ENCODE results near the gene ITM2C.
A peak's percentile ranks its signal among the peaks of the same experiment; 100 is the strongest.

Gene ITM2C, protein sequence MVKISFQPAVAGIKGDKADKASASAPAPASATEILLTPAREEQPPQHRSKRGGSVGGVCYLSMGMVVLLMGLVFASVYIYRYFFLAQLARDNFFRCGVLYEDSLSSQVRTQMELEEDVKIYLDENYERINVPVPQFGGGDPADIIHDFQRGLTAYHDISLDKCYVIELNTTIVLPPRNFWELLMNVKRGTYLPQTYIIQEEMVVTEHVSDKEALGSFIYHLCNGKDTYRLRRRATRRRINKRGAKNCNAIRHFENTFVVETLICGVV

DNA sequence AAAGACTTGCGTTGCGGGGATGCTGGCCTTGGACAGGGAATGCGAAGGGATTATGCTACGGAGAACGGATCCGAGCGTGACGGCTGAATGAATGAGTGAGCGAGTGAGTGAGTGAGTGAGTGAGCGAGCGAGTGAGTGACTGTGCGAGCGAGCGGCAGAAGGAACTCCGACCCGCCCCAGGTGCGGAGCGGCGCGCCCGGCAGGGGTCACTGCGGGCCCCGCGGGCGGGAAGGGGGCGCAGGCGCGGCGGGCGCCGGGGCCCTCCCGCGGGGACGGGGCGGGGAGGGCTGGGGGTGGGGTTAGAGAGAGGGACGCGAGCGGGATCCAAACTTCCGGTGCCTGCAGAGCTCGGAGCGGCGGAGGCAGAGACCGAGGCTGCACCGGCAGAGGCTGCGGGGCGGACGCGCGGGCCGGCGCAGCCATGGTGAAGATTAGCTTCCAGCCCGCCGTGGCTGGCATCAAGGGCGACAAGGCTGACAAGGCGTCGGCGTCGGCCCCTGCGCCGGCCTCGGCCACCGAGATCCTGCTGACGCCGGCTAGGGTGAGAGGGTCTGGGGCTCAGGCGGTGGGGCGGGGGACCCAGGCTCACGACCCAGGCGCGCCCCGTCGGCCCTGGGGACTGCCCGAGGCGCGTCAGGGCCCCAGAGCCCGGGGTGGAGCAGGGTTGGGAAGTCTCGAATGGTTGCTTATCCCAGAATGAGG, at the start of gene ITM2C:
Gene ITM2C (plus strand): TSS at position 338 of the 702 bp plus-strand sequence. CDS start 84 bp downstream, at position 422.
- Histone ChIP-seq H3K27ac (ENCODE audit: low read depth, low read length) (no peak within 1 kb of the TSS), H3K9me3 (ENCODE audit: control insufficient read depth in 1 of 2, low read length in 2 of 2) (no peaks in the 10 kb centered on the region), H3K9ac (ENCODE audit: low read depth in 1 of 2, low read length in 2 of 2) (peak within 1 kb of the TSS; percentile 64 to 77), H3K36me3 (ENCODE audit: control insufficient read depth in 1 of 2, insufficient read depth in 2 of 2, low read length in 2 of 2) (no peaks in the 10 kb centered on the region), H3K4me3 (ENCODE audit: low read depth in 1 of 2, low read length in 2 of 2) (peak within 1 kb of the TSS; percentile 82 to 83), H3K27me3 (ENCODE audit: control insufficient read depth in 1 of 2, insufficient read depth in 2 of 2, low read length in 2 of 2) (peaks cover 0 to 7% of the 10 kb centered on the region in 2 donors), H3K4me1 (ENCODE audit: control insufficient read depth in 1 of 2, insufficient read depth in 2 of 2, low read length in 2 of 2) (peaks cover 15 to 33% of the 10 kb centered on the region in 2 donors)

DNA sequence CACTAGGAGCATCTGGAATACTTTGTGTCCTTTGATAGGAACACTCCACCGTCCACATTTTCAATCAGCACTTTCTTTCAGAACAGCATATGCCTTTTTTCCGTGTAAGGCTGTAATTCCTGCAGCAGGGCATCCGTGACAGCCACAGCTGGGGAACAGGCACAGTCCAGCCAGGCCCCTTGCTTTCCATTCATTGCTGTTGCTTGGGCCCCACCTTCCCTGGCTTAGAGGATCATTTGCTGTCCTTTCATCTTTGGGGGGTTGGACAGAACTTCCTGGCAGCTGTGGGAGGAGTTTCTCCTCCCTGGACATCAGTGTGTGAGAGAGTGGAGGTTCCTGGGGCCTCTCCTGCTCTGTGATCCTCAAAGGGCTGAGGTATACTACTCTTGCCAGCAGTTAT, 49.7 kb upstream of the ITM2C start:
- no peaks in the 10 kb centered on the region for H3K9me3 ChIP-seq (ENCODE audit: control insufficient read depth in 1 of 2, low read length in 2 of 2)
- H3K27me3 ChIP-seq (ENCODE audit: control insufficient read depth in 1 of 2, insufficient read depth in 2 of 2, low read length in 2 of 2), result no peaks in the 10 kb centered on the region
- H3K36me3 ChIP-seq (ENCODE audit: control insufficient read depth in 1 of 2, insufficient read depth in 2 of 2, low read length in 2 of 2), result peaks cover 37 to 77% of the 10 kb centered on the region in 2 donors
- no peaks in the 10 kb centered on the region for H3K4me1 ChIP-seq (ENCODE audit: control insufficient read depth in 1 of 2, insufficient read depth in 2 of 2, low read length in 2 of 2)
- no peak overlapping the region for H3K9ac ChIP-seq (ENCODE audit: low read depth in 1 of 2, low read length in 2 of 2)
- no peak overlapping the region for H3K27ac ChIP-seq (ENCODE audit: low read depth, low read length)
- no peak overlapping the region for H3K4me3 ChIP-seq (ENCODE audit: low read depth in 1 of 2, low read length in 2 of 2)

DNA sequence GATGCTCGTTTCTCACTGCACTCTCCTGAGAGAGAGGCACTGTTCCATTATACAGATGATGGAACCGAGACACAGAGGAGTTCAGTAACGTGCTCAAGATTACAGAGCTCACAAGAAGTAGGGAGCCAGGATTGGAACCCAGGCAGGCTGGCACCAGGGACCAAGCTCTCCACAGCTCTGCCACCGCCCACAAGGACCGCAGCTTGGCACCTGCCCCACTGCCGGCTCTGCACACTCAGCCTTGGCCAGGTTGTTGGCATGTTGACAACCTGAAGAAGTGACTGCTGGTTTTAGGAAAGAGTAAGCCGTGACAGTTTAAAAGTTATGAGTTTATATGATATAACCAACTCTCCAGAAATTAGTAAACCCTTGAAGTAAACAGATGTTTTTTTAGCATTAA, 48.0 kb upstream of the ITM2C start:
- no peaks in the 10 kb centered on the region for H3K27me3 ChIP-seq (ENCODE audit: control insufficient read depth in 1 of 2, insufficient read depth in 2 of 2, low read length in 2 of 2)
- H3K36me3 ChIP-seq (ENCODE audit: control insufficient read depth in 1 of 2, insufficient read depth in 2 of 2, low read length in 2 of 2), result peaks cover 23 to 75% of the 10 kb centered on the region in 2 donors
- no peak overlapping the region for H3K9ac ChIP-seq (ENCODE audit: low read depth in 1 of 2, low read length in 2 of 2)
- no peaks in the 10 kb centered on the region for H3K9me3 ChIP-seq (ENCODE audit: control insufficient read depth in 1 of 2, low read length in 2 of 2)
- no peak overlapping the region for H3K4me3 ChIP-seq (ENCODE audit: low read depth in 1 of 2, low read length in 2 of 2)
- no peaks in the 10 kb centered on the region for H3K4me1 ChIP-seq (ENCODE audit: control insufficient read depth in 1 of 2, insufficient read depth in 2 of 2, low read length in 2 of 2)
- no peak overlapping the region for H3K27ac ChIP-seq (ENCODE audit: low read depth, low read length)

DNA sequence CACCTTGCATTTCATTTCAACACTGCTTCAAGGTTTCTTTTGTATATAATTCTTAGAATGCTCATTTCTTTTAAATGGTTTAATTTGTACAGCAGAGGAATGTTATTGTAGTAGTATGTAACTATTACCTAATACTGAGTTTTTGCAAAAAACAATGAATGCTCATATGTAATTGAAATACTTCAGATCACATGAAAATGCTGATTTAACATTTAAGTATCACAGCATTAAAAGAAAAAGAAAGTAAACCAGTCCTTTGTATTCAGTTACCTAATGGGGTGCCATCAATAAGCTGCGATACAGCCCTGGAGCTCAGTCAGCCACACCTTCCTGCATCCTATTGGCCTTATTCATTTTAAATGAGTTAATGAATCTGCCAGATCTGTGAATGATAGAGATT, 45.3 kb upstream of the ITM2C start:
- H3K27me3 ChIP-seq (ENCODE audit: control insufficient read depth in 1 of 2, insufficient read depth in 2 of 2, low read length in 2 of 2), result no peaks in the 10 kb centered on the region
- no peak overlapping the region for H3K9ac ChIP-seq (ENCODE audit: low read depth in 1 of 2, low read length in 2 of 2)
- H3K27ac ChIP-seq (ENCODE audit: low read depth, low read length), result no peak overlapping the region
- peaks cover 10 to 58% of the 10 kb centered on the region in 2 donors for H3K36me3 ChIP-seq (ENCODE audit: control insufficient read depth in 1 of 2, insufficient read depth in 2 of 2, low read length in 2 of 2)
- H3K4me3 ChIP-seq (ENCODE audit: low read depth in 1 of 2, low read length in 2 of 2), result no peak overlapping the region
- no peaks in the 10 kb centered on the region for H3K4me1 ChIP-seq (ENCODE audit: control insufficient read depth in 1 of 2, insufficient read depth in 2 of 2, low read length in 2 of 2)
- no peaks in the 10 kb centered on the region for H3K9me3 ChIP-seq (ENCODE audit: control insufficient read depth in 1 of 2, low read length in 2 of 2)

DNA sequence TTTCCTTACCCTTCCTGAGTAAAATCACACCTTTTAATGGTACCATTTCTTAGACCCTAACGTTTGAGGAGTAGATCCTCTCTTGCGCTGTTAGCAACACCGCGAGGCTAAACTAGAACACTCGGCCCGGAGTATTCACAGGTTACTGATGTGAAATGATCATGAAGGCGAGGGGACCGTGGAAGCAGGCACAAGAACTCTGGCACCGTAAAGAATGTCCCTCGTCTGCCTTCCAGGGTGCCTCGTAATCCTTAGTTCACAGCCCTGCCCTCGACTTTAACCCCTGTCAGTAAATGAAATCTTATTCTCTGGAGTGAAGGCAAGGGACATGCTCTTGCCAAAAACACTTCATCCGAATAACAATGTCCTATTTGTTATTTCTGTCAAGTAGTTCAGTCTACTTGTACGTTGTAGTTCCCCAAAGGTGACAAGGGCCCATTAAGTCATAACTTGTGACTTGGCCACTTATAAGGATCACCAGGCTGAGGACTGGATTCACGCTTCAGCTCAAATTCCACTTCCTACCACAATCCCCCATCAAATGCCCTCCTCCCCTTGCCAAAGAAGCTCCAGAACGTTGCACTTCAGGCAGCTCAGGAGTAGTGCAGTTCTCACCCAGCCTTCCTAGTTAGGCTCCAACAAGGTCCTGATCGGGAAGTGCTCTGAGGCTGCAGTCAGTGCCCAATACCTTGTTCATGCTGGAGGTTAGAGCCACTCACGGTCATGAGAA, 43.3 kb upstream of the ITM2C start:
- Histone ChIP-seq H3K27ac (ENCODE audit: low read depth, low read length) (no peak overlapping the region), H3K9me3 (ENCODE audit: control insufficient read depth in 1 of 2, low read length in 2 of 2) (no peaks in the 10 kb centered on the region), H3K36me3 (ENCODE audit: control insufficient read depth in 1 of 2, insufficient read depth in 2 of 2, low read length in 2 of 2) (peaks cover 10 to 41% of the 10 kb centered on the region in 2 donors), H3K27me3 (ENCODE audit: control insufficient read depth in 1 of 2, insufficient read depth in 2 of 2, low read length in 2 of 2) (peaks cover 0 to under 1% of the 10 kb centered on the region in 2 donors), H3K4me3 (ENCODE audit: low read depth in 1 of 2, low read length in 2 of 2) (no peak overlapping the region), H3K9ac (ENCODE audit: low read depth in 1 of 2, low read length in 2 of 2) (no peak overlapping the region), H3K4me1 (ENCODE audit: control insufficient read depth in 1 of 2, insufficient read depth in 2 of 2, low read length in 2 of 2) (no peaks in the 10 kb centered on the region)

DNA sequence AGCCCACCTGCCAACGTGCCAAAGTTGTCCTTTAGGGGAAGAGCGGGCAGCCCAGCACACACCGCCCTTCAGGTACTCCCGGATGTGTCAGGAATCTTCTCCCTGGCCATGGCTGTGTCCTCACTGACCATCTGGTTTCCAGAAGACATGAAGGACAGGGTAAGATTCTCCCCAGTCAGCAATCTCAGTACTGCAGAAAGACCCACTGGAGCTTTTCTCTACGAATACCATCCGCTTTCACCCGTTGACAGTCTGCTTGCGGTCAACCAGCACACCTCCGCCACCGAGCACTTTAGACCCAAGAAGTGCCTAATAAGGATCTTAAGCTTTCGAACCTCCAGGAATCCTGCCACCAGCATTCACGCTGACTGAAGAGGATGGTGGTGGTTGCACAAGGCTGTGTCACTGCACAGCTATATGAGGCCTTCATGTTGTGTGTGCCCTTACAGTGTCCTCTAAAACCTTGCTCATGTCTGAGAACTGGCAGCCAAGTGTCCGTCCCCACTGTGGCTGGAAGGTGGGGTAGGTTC, 42.7 kb upstream of the ITM2C start:
- no peaks in the 10 kb centered on the region for H3K9me3 ChIP-seq (ENCODE audit: control insufficient read depth in 1 of 2, low read length in 2 of 2)
- peaks cover 10 to 37% of the 10 kb centered on the region in 2 donors for H3K36me3 ChIP-seq (ENCODE audit: control insufficient read depth in 1 of 2, insufficient read depth in 2 of 2, low read length in 2 of 2)
- H3K9ac ChIP-seq (ENCODE audit: low read depth in 1 of 2, low read length in 2 of 2), result no peak overlapping the region
- no peak overlapping the region for H3K4me3 ChIP-seq (ENCODE audit: low read depth in 1 of 2, low read length in 2 of 2)
- H3K27ac ChIP-seq (ENCODE audit: low read depth, low read length), result no peak overlapping the region
- H3K27me3 ChIP-seq (ENCODE audit: control insufficient read depth in 1 of 2, insufficient read depth in 2 of 2, low read length in 2 of 2), result peaks cover 4 to 5% of the 10 kb centered on the region in 2 donors
- no peaks in the 10 kb centered on the region for H3K4me1 ChIP-seq (ENCODE audit: control insufficient read depth in 1 of 2, insufficient read depth in 2 of 2, low read length in 2 of 2)

DNA sequence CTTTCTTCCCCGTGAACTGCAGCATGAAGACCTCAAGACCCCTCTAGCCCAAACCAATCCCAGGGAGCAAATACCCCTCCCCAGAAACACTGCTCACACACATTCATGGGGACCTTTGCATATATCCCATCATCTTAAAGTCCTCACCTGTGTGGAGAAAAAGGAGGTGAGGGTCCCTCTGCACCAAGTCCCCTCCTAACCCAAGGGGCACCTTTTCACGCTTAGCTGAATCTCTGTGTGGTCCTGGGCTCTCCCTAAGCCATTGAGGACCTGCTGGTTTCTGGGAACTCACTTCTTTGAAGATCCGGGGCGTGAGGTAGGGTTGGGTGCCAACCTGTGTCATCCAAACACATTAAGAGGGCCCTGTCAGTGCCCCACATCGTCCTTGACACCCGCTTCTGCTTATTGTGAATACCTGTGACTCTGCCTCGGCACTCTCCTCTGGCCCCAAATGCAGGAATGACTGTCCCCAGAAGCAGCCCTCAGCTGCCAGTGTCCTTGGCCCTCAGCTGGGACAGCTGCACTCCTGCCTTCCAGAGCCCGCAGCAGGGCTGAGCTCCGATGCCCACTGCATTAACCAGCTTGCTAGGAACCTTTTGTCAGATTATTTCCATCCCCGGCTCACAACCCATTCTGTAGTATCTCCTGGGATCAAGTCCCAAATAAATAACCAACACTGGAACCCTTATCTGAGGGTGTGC, 41.3 kb upstream of the ITM2C start:
- Histone ChIP-seq H3K9me3 (ENCODE audit: control insufficient read depth in 1 of 2, low read length in 2 of 2) (no peaks in the 10 kb centered on the region), H3K9ac (ENCODE audit: low read depth in 1 of 2, low read length in 2 of 2) (no peak overlapping the region), H3K36me3 (ENCODE audit: control insufficient read depth in 1 of 2, insufficient read depth in 2 of 2, low read length in 2 of 2) (peaks cover 7 to 28% of the 10 kb centered on the region in 2 donors), H3K27ac (ENCODE audit: low read depth, low read length) (no peak overlapping the region), H3K27me3 (ENCODE audit: control insufficient read depth in 1 of 2, insufficient read depth in 2 of 2, low read length in 2 of 2) (peaks cover 8 to 11% of the 10 kb centered on the region in 2 donors), H3K4me1 (ENCODE audit: control insufficient read depth in 1 of 2, insufficient read depth in 2 of 2, low read length in 2 of 2) (no peaks in the 10 kb centered on the region), H3K4me3 (ENCODE audit: low read depth in 1 of 2, low read length in 2 of 2) (no peak overlapping the region)

DNA sequence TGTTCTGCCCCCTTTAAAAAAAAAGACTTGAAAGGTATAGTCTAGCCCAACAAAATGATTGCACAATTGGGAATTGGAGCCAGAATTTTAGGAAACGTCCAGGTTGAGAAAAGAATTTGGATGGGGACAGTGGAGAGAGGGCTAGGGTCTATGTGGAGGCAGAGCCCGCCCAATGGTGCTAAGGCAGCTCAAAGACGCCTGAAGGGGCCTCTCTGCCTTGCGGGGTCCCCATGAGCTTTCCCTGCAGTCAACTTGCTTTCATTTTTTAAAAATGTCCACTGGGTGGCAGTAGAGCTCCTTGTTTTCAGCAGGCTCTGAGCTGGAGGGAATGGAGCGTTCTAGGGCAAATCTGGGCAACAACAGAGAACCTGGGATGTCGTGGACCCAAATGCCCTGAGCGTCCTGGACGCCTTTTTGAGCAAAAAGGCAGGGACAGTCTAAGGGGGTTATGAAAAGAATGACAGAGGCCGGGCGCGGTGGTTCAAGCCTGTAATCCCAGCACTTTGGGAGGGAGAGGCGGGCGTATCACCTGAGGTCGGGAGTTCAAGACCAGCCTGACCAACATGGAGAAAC, 40.2 kb upstream of the ITM2C start:
- H3K27ac ChIP-seq (ENCODE audit: low read depth, low read length), result no peak overlapping the region
- peak overlapping the region; percentile 54 to 56 for H3K4me3 ChIP-seq (ENCODE audit: low read depth in 1 of 2, low read length in 2 of 2)

DNA sequence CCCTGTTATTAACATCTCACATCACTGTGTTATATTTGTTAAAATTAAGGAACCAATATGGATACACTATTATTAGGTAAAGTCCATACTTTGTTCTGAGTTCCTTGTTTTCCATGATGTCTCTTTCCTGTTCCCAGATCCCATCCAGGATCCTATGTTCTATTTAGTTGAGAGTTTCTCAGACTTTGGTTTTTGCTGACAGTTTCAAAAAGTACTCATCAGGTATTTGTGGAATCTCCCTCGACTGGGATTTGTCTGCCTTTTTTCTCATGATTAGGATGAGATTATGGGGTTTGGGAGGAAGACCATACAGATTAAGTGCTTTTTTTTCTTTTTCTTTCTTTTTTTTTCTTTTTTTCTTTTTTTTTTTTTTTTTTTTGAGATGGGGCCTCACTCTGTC, 39.4 kb upstream of the ITM2C start:
- Histone ChIP-seq H3K27ac (ENCODE audit: low read depth, low read length) (no peak overlapping the region), H3K9ac (ENCODE audit: low read depth in 1 of 2, low read length in 2 of 2) (no peak overlapping the region), H3K27me3 (ENCODE audit: control insufficient read depth in 1 of 2, insufficient read depth in 2 of 2, low read length in 2 of 2) (peaks cover 8 to 11% of the 10 kb centered on the region in 2 donors), H3K9me3 (ENCODE audit: control insufficient read depth in 1 of 2, low read length in 2 of 2) (peaks cover 0 to 4% of the 10 kb centered on the region in 2 donors), H3K4me3 (ENCODE audit: low read depth in 1 of 2, low read length in 2 of 2) (no peak overlapping the region), H3K36me3 (ENCODE audit: control insufficient read depth in 1 of 2, insufficient read depth in 2 of 2, low read length in 2 of 2) (peaks cover 0 to 18% of the 10 kb centered on the region in 2 donors), H3K4me1 (ENCODE audit: control insufficient read depth in 1 of 2, insufficient read depth in 2 of 2, low read length in 2 of 2) (no peaks in the 10 kb centered on the region)

More for the DNA sequence above, 40.2 kb upstream of the ITM2C start:
- Histone ChIP-seq H3K36me3 (ENCODE audit: control insufficient read depth in 1 of 2, insufficient read depth in 2 of 2, low read length in 2 of 2) (peaks cover 0 to 19% of the 10 kb centered on the region in 2 donors), H3K9me3 (ENCODE audit: control insufficient read depth in 1 of 2, low read length in 2 of 2) (no peaks in the 10 kb centered on the region), H3K4me1 (ENCODE audit: control insufficient read depth in 1 of 2, insufficient read depth in 2 of 2, low read length in 2 of 2) (no peaks in the 10 kb centered on the region), H3K27me3 (ENCODE audit: control insufficient read depth in 1 of 2, insufficient read depth in 2 of 2, low read length in 2 of 2) (peaks cover 8 to 11% of the 10 kb centered on the region in 2 donors), H3K9ac (ENCODE audit: low read depth in 1 of 2, low read length in 2 of 2) (peak overlapping the region in 1 of 2 donors; percentile 10)
